ENCODE data around the gene ACP1. TPM values are rescaled to one million over a fixed set of nuclear protein-coding genes. Genes with fewer than 3 reads are reported as not detected.
A peak's percentile ranks its signal among the peaks of the same experiment; 100 is the strongest.

ACP1 gene
- total RNA-seq, 1 donor from 2014 or later = 86.1 TPM

GRCh38 chr2:254241-254640, 10.5 kb upstream of the ACP1 start:
- Mint-ChIP-seq H3K9me3 (ENCODE audit: unreplicated experiment) (peaks cover 14% of the 10 kb centered on the region), H3K4me3 (ENCODE audit: unreplicated experiment) (peak overlapping the region; percentile 70), H3K27ac (ENCODE audit: unreplicated experiment) (peak overlapping the region; percentile 94), H3K36me3 (ENCODE audit: unreplicated experiment) (peaks cover 9% of the 10 kb centered on the region), H3K27me3 (ENCODE audit: unreplicated experiment) (peaks cover 8% of the 10 kb centered on the region), H3K4me1 (ENCODE audit: low read depth, unreplicated experiment) (peaks cover 34% of the 10 kb centered on the region)
- TF ChIP-seq CTCF (IDR thresholded peaks at IDR 0.05; ENCODE audit: partially characterized antibody, unreplicated experiment) = no peak
- no peak for DNase-seq

DNA sequence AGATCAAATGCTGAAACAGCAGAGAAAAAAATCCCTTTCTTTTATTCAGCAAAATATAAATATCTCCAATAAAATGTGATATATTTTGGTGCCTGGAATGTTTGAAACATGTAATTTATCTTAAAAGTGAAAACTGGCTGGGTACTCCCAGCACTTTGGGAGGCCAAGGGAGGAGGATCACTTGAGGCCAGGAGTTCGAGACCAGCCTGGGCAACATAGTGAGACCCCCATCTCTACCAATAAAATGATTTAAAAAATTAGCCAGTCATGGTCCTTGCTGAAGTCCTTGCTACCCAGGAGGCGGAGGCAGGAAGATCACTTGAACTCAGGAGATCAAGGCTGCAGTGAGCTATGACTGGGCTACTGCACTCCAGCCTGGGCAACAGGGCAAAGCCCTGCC, 9.6 kb upstream of the ACP1 start:
- H3K4me1 Mint-ChIP-seq (ENCODE audit: low read depth, unreplicated experiment) = peaks cover 33% of the 10 kb centered on the region
- peaks cover 9% of the 10 kb centered on the region for H3K36me3 Mint-ChIP-seq (ENCODE audit: unreplicated experiment)
- H3K27ac Mint-ChIP-seq (ENCODE audit: unreplicated experiment) = peak overlapping the region; percentile 94
- no peak for TF ChIP-seq CTCF (IDR thresholded peaks at IDR 0.05; ENCODE audit: partially characterized antibody, unreplicated experiment)
- no peak overlapping the region for H3K4me3 Mint-ChIP-seq (ENCODE audit: unreplicated experiment)
- H3K9me3 Mint-ChIP-seq (ENCODE audit: unreplicated experiment) = peaks cover 14% of the 10 kb centered on the region
- DNase-seq = no peak
- H3K27me3 Mint-ChIP-seq (ENCODE audit: unreplicated experiment) = peaks cover 8% of the 10 kb centered on the region

DNA sequence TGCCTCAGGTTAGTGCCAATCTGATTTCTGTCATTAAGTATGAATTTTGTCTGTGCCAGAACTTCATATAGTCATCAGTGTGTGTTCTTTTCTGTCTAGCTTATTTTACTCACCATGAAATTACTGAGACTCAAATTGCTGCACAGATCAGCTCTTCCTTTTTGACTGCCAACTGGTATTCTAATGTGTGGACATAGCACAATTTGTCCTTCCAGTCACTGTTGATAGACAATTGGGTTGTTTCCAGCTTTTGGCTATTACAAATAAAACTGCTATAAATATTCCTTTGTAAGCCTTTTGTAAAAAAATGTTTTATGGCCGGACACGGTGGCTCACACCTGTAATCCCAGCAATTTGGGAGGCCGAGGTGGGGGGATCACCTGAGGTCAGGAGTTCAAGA, 8.7 kb upstream of the ACP1 start:
- H3K4me1 Mint-ChIP-seq (ENCODE audit: low read depth, unreplicated experiment) = peaks cover 33% of the 10 kb centered on the region
- H3K9me3 Mint-ChIP-seq (ENCODE audit: unreplicated experiment) = peaks cover 14% of the 10 kb centered on the region
- no peak overlapping the region for H3K4me3 Mint-ChIP-seq (ENCODE audit: unreplicated experiment)
- no peak for DNase-seq
- H3K27me3 Mint-ChIP-seq (ENCODE audit: unreplicated experiment) = peaks cover 8% of the 10 kb centered on the region
- H3K36me3 Mint-ChIP-seq (ENCODE audit: unreplicated experiment) = peaks cover 9% of the 10 kb centered on the region
- H3K27ac Mint-ChIP-seq (ENCODE audit: unreplicated experiment) = no peak overlapping the region
- TF ChIP-seq CTCF (IDR thresholded peaks at IDR 0.05; ENCODE audit: partially characterized antibody, unreplicated experiment) = no peak

DNA sequence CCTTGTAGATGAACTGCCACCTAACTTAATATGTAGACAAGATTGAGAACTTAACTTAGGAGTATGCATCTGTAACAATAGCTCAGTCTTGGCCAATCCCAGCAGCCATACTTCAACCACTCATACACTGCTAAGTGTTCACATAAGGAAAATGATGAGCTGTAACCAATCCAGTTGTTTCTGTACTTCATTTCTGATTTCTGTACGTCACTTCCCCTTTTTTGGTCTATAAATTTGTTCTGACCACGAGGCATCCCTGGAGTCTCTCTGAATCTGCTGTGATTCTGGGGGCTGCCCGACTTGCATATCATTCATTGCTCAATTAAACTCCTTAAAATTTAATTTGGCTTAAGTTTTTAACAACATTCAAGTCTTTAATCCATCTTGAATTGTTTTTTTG, 7.3 kb upstream of the ACP1 start:
- no peak overlapping the region for H3K27ac Mint-ChIP-seq (ENCODE audit: unreplicated experiment)
- no peak for DNase-seq
- no peak for TF ChIP-seq CTCF (IDR thresholded peaks at IDR 0.05; ENCODE audit: partially characterized antibody, unreplicated experiment)
- peaks cover 8% of the 10 kb centered on the region for H3K27me3 Mint-ChIP-seq (ENCODE audit: unreplicated experiment)
- H3K36me3 Mint-ChIP-seq (ENCODE audit: unreplicated experiment) = peaks cover 9% of the 10 kb centered on the region
- H3K4me3 Mint-ChIP-seq (ENCODE audit: unreplicated experiment) = no peak overlapping the region
- H3K4me1 Mint-ChIP-seq (ENCODE audit: low read depth, unreplicated experiment) = peaks cover 30% of the 10 kb centered on the region
- peaks cover 14% of the 10 kb centered on the region for H3K9me3 Mint-ChIP-seq (ENCODE audit: unreplicated experiment)

GRCh38 chr2:257842-258241, 6.9 kb upstream of the ACP1 start:
- Mint-ChIP-seq H3K4me3 (ENCODE audit: unreplicated experiment) (no peak overlapping the region), H3K36me3 (ENCODE audit: unreplicated experiment) (peaks cover 9% of the 10 kb centered on the region), H3K27ac (ENCODE audit: unreplicated experiment) (peak overlapping the region; percentile 95), H3K27me3 (ENCODE audit: unreplicated experiment) (peaks cover 8% of the 10 kb centered on the region), H3K4me1 (ENCODE audit: low read depth, unreplicated experiment) (peaks cover 34% of the 10 kb centered on the region), H3K9me3 (ENCODE audit: unreplicated experiment) (peaks cover 14% of the 10 kb centered on the region)
- DNase-seq = no peak
- no peak for TF ChIP-seq CTCF (IDR thresholded peaks at IDR 0.05; ENCODE audit: partially characterized antibody, unreplicated experiment)

All from glutamatergic neuron (in vitro differentiated cells).